Endodermal cell (in vitro differentiated cells): ENCODE results near the gene KIAA0040. TPM values are rescaled to one million over a fixed set of nuclear protein-coding genes. Genes with fewer than 3 reads are reported as not detected.

Experiments
- DNase-seq: peaks from one replicate; pipeline ENCODE4 v3.0.0-alpha.2; 2017
- H3K27ac ChIP-seq: 2 replicates; pipeline ENCODE4 v1.5.1; 2013; ENCODE audit warnings: mild to moderate bottlenecking, low read depth, low read length, moderate library complexity
- H3K27me3 ChIP-seq: 2 replicates; pipeline ENCODE4 v1.6.1; 2013; ENCODE audit warnings: mild to moderate bottlenecking, low read length, moderate library complexity; ENCODE audit not compliant: insufficient read depth, control insufficient read depth, poor library complexity, severe bottlenecking
- H3K36me3 ChIP-seq: 2 replicates; pipeline ENCODE4 v1.7.0; 2013; ENCODE audit warnings: mild to moderate bottlenecking, low read length, moderate library complexity; ENCODE audit not compliant: control insufficient read depth, insufficient read depth
- H3K4me1 ChIP-seq: one replicate; pipeline ENCODE4 v1.7.0; 2013; ENCODE audit warnings: low read length; ENCODE audit not compliant: control insufficient read depth, insufficient read depth
- H3K4me3 ChIP-seq: 2 replicates; pipeline ENCODE4 v1.5.1; 2013; ENCODE audit warnings: mild to moderate bottlenecking, low read length, moderate library complexity
- H3K9ac ChIP-seq: 2 replicates; pipeline ENCODE4 v1.6.1; 2013; ENCODE audit warnings: mild to moderate bottlenecking, low read length, moderate library complexity; ENCODE audit not compliant: poor library complexity, severe bottlenecking; ENCODE audit errors: extremely low read depth
- H3K9me3 ChIP-seq: 2 replicates; pipeline ENCODE4 v1.6.1; 2013; ENCODE audit warnings: mild to moderate bottlenecking, low read length, moderate library complexity; ENCODE audit not compliant: control insufficient read depth
- H3K27ac Mint-ChIP-seq: 2 replicates; pipeline ENCODE4 v1.8.0; 2020; ENCODE audit warnings: mixed read lengths
- H3K27me3 Mint-ChIP-seq: 2 replicates; pipeline ENCODE4 v1.8.0; 2021; ENCODE audit warnings: mild to moderate bottlenecking, mixed read lengths; ENCODE audit not compliant: insufficient read depth
- H3K36me3 Mint-ChIP-seq: 2 replicates; pipeline ENCODE4 v1.8.0; 2020; ENCODE audit warnings: low read depth, mixed read lengths
- H3K4me1 Mint-ChIP-seq: 2 replicates; pipeline ENCODE4 v1.8.0; 2020; ENCODE audit warnings: mixed read lengths
- H3K4me3 Mint-ChIP-seq: 2 replicates; pipeline ENCODE4 v1.8.0; 2020; ENCODE audit warnings: mild to moderate bottlenecking, moderate library complexity, mixed read lengths
- H3K9me3 Mint-ChIP-seq: 2 replicates; pipeline ENCODE4 v1.8.0; 2020; ENCODE audit warnings: mild to moderate bottlenecking, mixed read lengths
- CTCF ChIP-seq: fragments of 200-600 bp; sonication (generic); conservative IDR thresholded peaks from 2 replicates; pipeline ENCODE4 v1.5.0; 2021; ENCODE audit warnings: antibody characterized with exemption, mild to moderate bottlenecking
- WGBS, 2 experiments: methylation state at CpG; one replicate each; pipeline versions ENCODE4 v1.1.5 to v1.1.7; 2013; ENCODE audit warnings: missing lambda C conversion rate in 2 of 2, mixed read lengths in 1 of 2; ENCODE audit not compliant: insufficient coverage in 1 of 2, insufficient read length in 1 of 2; 5-methylcytosine and 5-hydroxymethylcytosine counted together
- total RNA-seq, 2 donors: library from RNA; stranded (reverse); fragmentation: NEBNext Ultra II Directional in 1 of 2; extraction: Animal tissue kit (Norgen Biotek cat#: 25700) in 1 of 2; gene quantifications; 2 replicates in 1 of 2; 3 replicates in 1 of 2; pipeline ENCODE4 v1.2.1, GENCODE V29; 2021

The KIAA0040 gene
- total RNA-seq, 2 donors from 2014 or later, result 9.2 to 12.9 TPM

DNA sequence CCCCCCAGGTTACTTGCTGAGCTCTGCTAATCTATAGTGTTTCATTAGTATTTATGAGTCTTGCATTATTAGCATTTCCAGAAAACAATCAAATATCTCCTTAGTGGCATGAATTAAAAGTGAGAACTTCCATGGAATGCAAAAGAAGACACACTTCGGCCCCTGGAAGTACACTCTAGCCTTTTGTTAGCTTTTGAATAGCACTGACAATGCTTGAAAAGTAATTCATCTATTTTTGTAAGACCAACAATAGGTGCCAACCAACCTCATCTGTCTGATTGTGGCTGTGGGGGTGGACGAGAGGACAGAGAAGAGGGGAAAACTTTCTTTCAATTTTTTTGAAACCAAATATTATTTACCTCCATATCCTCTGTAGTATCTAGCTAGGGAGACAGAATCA is 27.8 kb downstream of the KIAA0040 start:
- Mint-ChIP-seq H3K36me3 (peaks cover 25% of the 10 kb centered on the region), H3K27ac (no peak overlapping the region), H3K27me3 (no peaks in the 10 kb centered on the region), H3K9me3 (no peaks in the 10 kb centered on the region), H3K4me3 (no peak overlapping the region), H3K4me1 (peaks cover 11% of the 10 kb centered on the region)
- Histone ChIP-seq H3K9ac (no peak overlapping the region), H3K9me3 (no peaks in the 10 kb centered on the region), H3K4me1 (no peaks in the 10 kb centered on the region), H3K4me3 (no peak overlapping the region), H3K27me3 (no peaks in the 10 kb centered on the region), H3K27ac (no peak overlapping the region), H3K36me3 (peaks cover 46% of the 10 kb centered on the region)
- 40 to 93% methylated on average over 1 of the region's 2 CpGs for WGBS, 2 experiments
- no peak for DNase-seq
- TF ChIP-seq CTCF, result no peak

- H3K4me3 Mint-ChIP-seq, result no peak overlapping the region
- H3K27ac Mint-ChIP-seq, result no peak overlapping the region
- peaks cover 2% of the 10 kb centered on the region for H3K27me3 Mint-ChIP-seq
- WGBS, 2 experiments, result 84 to 85% methylated on average over 3 to 4 of the region's 4 CpGs
- DNase-seq, result no peak
- H3K9me3 ChIP-seq, result no peaks in the 10 kb centered on the region
- H3K27me3 ChIP-seq, result no peaks in the 10 kb centered on the region
- peaks cover 28% of the 10 kb centered on the region for H3K36me3 Mint-ChIP-seq
- TF ChIP-seq CTCF, result peak; percentile 58
- no peak overlapping the region for H3K9ac ChIP-seq
- H3K4me1 ChIP-seq, result no peaks in the 10 kb centered on the region
- no peak overlapping the region for H3K27ac ChIP-seq
- H3K4me1 Mint-ChIP-seq, result peaks cover 5% of the 10 kb centered on the region
- H3K9me3 Mint-ChIP-seq, result no peaks in the 10 kb centered on the region
- no peak overlapping the region for H3K4me3 ChIP-seq
- H3K36me3 ChIP-seq, result peaks cover 51% of the 10 kb centered on the region
Measured at GRCh38 chr1:175163702-175164101, 28.9 kb downstream of the KIAA0040 start.

DNA sequence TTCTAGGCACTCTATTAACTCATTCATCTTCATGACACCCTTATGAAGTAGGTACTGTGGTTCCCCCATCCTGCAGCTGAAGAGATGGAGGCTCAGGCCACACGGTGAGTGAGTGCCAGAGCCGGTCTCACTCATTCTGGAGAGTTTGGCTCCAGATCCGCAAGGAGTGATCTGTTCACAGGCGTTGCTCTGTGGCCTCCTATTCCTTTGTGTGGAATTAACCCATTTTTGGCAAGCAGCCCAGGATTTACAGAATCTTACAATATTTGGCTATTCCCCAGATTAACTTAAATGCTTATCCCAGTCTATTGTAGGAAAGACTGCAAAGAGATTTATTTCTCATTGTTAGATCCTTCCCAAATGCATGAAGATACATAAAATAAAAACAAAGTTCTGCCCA is 29.6 kb downstream of the KIAA0040 start:
- Histone ChIP-seq H3K4me3 (no peak overlapping the region), H3K9ac (no peak overlapping the region), H3K27me3 (no peaks in the 10 kb centered on the region), H3K36me3 (peaks cover 51% of the 10 kb centered on the region), H3K4me1 (no peaks in the 10 kb centered on the region), H3K9me3 (no peaks in the 10 kb centered on the region), H3K27ac (no peak overlapping the region)
- TF ChIP-seq CTCF, result no peak
- 94 to 95% methylated on average over 3 to 4 of the region's 4 CpGs for WGBS, 2 experiments
- Mint-ChIP-seq H3K9me3 (no peaks in the 10 kb centered on the region), H3K36me3 (peaks cover 28% of the 10 kb centered on the region), H3K27ac (no peak overlapping the region), H3K4me3 (no peak overlapping the region), H3K4me1 (peaks cover 5% of the 10 kb centered on the region), H3K27me3 (peaks cover 10% of the 10 kb centered on the region)
- DNase-seq, result no peak
